HL-60 (cell line): ENCODE measurements around the gene HNF1B.

ENCODE experiments used
- DNase-seq, 2 experiments: peaks; one replicate each; pipeline ENCODE4 v3.0.0-alpha.2; 2010 to 2020; ENCODE audit warnings: low read depth in 1 of 2, low spot score in 1 of 2
- H3K27ac ChIP-seq: fragments of 250-450 bp; sonication (Bioruptor Pico); replicated peaks from 2 replicates; pipeline ENCODE4 v1.5.1; 2020; ENCODE audit warnings: mild to moderate bottlenecking, moderate library complexity
- H3K27me3 ChIP-seq: fragments of 250-450 bp; sonication (Bioruptor Pico); 2 replicates; pipeline ENCODE4 v1.5.1; 2021; ENCODE audit warnings: mild to moderate bottlenecking, moderate library complexity; ENCODE audit not compliant: insufficient read depth, poor library complexity, severe bottlenecking
- H3K4me3 ChIP-seq: replicated peaks from 2 replicates; pipeline ENCODE4 v1.5.1; 2011; ENCODE audit warnings: mild to moderate bottlenecking, control low read depth, low read length; ENCODE audit not compliant: insufficient read depth
- CTCF ChIP-seq: IDR thresholded peaks from one replicate; pipeline ENCODE4 v1.5.1; 2011; ENCODE audit warnings: low read length, control low read depth, inconsistent platforms; ENCODE audit not compliant: insufficient read depth
- GABPA ChIP-seq: IDR thresholded peaks from 2 replicates; pipeline ENCODE4 v1.6.1; 2012; ENCODE audit warnings: low read depth
- POLR2AphosphoS5 ChIP-seq: IDR thresholded peaks from 2 replicates; pipeline ENCODE4 v1.6.1; 2012; ENCODE audit warnings: low read depth
- REST ChIP-seq: IDR thresholded peaks from 2 replicates; pipeline ENCODE4 v1.6.1; 2012; ENCODE audit warnings: low read depth; ENCODE audit not compliant: insufficient replicate concordance
- SPI1 ChIP-seq: IDR thresholded peaks from 2 replicates; pipeline ENCODE4 v1.6.1; 2012; ENCODE audit warnings: low read depth, mild to moderate bottlenecking, borderline replicate concordance

Gene HNF1B

GRCh38 chr17:37737081-37737480 lies 7.8 kb downstream of the HNF1B start:
- H3K4me3 ChIP-seq, result no peak overlapping the region
- DNase-seq, result no peak
- no peak for TF ChIP-seq SPI1
- TF ChIP-seq REST, result no peak
- no peak for TF ChIP-seq GABPA
- TF ChIP-seq CTCF, result no peak
- TF ChIP-seq POLR2AphosphoS5, result no peak
- H3K27ac ChIP-seq, result no peak overlapping the region
- H3K27me3 ChIP-seq, result peaks cover 45% of the 10 kb centered on the region

DNA sequence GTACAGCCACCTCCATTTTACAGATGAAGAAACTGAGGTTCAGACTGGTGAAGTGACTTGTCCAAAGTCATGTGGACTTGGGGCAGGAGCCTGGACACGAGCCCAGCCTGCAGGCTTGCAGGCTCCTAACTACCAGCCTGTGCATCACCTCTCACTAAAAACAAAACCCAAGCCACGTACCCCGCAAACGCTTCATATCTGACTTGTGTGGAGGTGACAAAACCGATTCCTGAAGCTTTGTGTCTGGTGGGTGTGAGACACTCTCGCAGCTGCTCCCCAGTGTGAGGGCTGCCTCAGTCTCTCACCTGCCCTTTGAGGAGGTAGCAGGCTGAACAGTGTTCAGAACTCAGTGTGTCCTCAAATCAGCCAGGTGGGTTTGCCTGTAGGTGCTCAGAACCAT lies 8.4 kb downstream of the HNF1B start:
- no peak overlapping the region for H3K4me3 ChIP-seq
- DNase-seq, result no peak
- no peak for TF ChIP-seq GABPA
- TF ChIP-seq REST, result no peak
- TF ChIP-seq SPI1, result no peak
- no peak for TF ChIP-seq POLR2AphosphoS5
- TF ChIP-seq CTCF, result no peak
- H3K27me3 ChIP-seq, result peaks cover 38% of the 10 kb centered on the region
- no peak overlapping the region for H3K27ac ChIP-seq

- Histone ChIP-seq H3K27me3 (peaks cover 27% of the 10 kb centered on the region), H3K4me3 (no peak overlapping the region), H3K27ac (no peak overlapping the region)
- no peak for TF ChIP-seq CTCF
- no peak for TF ChIP-seq POLR2AphosphoS5
- no peak for DNase-seq
Measured at GRCh38 chr17:37735165-37735564, 9.7 kb downstream of the HNF1B start.

GRCh38 chr17:37732316-37732715 lies 12.5 kb downstream of the HNF1B start:
- Histone ChIP-seq H3K27ac (no peak overlapping the region), H3K27me3 (peaks cover 8% of the 10 kb centered on the region), H3K4me3 (no peak overlapping the region)
- TF ChIP-seq SPI1 (no peak), REST (no peak), CTCF (no peak), POLR2AphosphoS5 (no peak), GABPA (no peak)
- DNase-seq, result no peak
